ELR (cell line): ENCODE data around the gene CCT6B.
"Not testable (repeated sequence)": the region's sequence is repeated elsewhere in the genome, so short reads cannot be mapped to it uniquely, and the experiment has no call there.

ENCODE experiments used
- DNase-seq: peaks from one replicate; pipeline ENCODE4 v3.0.0-alpha.2; 2015; ENCODE audit warnings: low read depth

The CCT6B gene

GRCh38 chr17:34961093-34961911, at the start of gene CCT6B, which contains the start of gene ZNF830:
TSS of gene CCT6B (minus strand) at chr17:34961460. CDS start at chr17:34961393, 67 bp downstream.
TSS of gene ZNF830 (plus strand) at chr17:34961540. CDS start at chr17:34961567, 27 bp downstream.
- DNase-seq = peak; percentile 97

- no peak for DNase-seq
These were observed 48.8 kb upstream of the CCT6B start for GRCh38 chr17:35010093-35010492.

GRCh38 chr17:35006961-35007360, 45.7 kb upstream of the CCT6B start:
- no peak for DNase-seq

- no peak for DNase-seq
These were observed 45.1 kb upstream of the CCT6B start for GRCh38 chr17:35006345-35006744.

- no peak for DNase-seq
These were observed 42.5 kb upstream of the CCT6B start for GRCh38 chr17:35003778-35004177.

- DNase-seq = no peak
These were observed 41.8 kb upstream of the CCT6B start for GRCh38 chr17:35002876-35003551.

- peak; percentile 17 for DNase-seq
These were observed 40.3 kb upstream of the CCT6B start for GRCh38 chr17:35001549-35001948.

GRCh38 chr17:35000965-35001364, 39.7 kb upstream of the CCT6B start:
- not testable (repeated sequence) for DNase-seq

GRCh38 chr17:34999456-34999855, 38.2 kb upstream of the CCT6B start:
- DNase-seq = no peak

- peak; percentile 77 for DNase-seq
These were observed 36.9 kb upstream of the CCT6B start for GRCh38 chr17:34998205-34998604.

- DNase-seq = no peak
These were observed 36.1 kb upstream of the CCT6B start for GRCh38 chr17:34997355-34997862.

- DNase-seq = no peak
These were observed 35.4 kb upstream of the CCT6B start for GRCh38 chr17:34996422-34997285.

- peak; percentile 19 for DNase-seq
These were observed 31.8 kb upstream of the CCT6B start for GRCh38 chr17:34993031-34993430.

- no peak for DNase-seq
These were observed 30.3 kb upstream of the CCT6B start for GRCh38 chr17:34991606-34992005.

GRCh38 chr17:34990921-34991365, 29.7 kb upstream of the CCT6B start:
- DNase-seq = no peak

- no peak for DNase-seq
These were observed 28.2 kb upstream of the CCT6B start for GRCh38 chr17:34989473-34989872.

- no peak for DNase-seq
These were observed 27.4 kb upstream of the CCT6B start for GRCh38 chr17:34988644-34989043.

GRCh38 chr17:34987232-34987631, 26.0 kb upstream of the CCT6B start:
- no peak for DNase-seq

- peak; percentile 51 for DNase-seq
These were observed 20.4 kb upstream of the CCT6B start for GRCh38 chr17:34981538-34982241.

- peak; percentile 91 for DNase-seq
These were observed 19.6 kb upstream of the CCT6B start for GRCh38 chr17:34980681-34981537.

GRCh38 chr17:34980353-34980680, 19.1 kb upstream of the CCT6B start, which contains the start of gene LIG3:
TSS of gene LIG3 (plus strand) at chr17:34980512. CDS start at chr17:34983006, 2,494 bp downstream.
- DNase-seq = peak; percentile 95
